Neural cell (in vitro differentiated cells): ENCODE results near the gene ASXL1.

Experiments used
- REST ChIP-seq: IDR thresholded peaks from 2 replicates; pipeline ENCODE4 v1.6.1; 2012; ENCODE audit warnings: borderline replicate concordance
- TF ChIP-seq, protein P1 (sequence below): fragments of 450-650 bp; IDR thresholded peaks from 2 replicates; pipeline ENCODE4 v1.5.1; 2014; ENCODE audit warnings: antibody characterized with exemption, mild to moderate bottlenecking, moderate library complexity; ENCODE audit not compliant: poor library complexity, severe bottlenecking

GRCh38 chr20:32485770-32486478 is 127.8 kb downstream of the ASXL1 start:
- TF ChIP-seq, protein P1, sequence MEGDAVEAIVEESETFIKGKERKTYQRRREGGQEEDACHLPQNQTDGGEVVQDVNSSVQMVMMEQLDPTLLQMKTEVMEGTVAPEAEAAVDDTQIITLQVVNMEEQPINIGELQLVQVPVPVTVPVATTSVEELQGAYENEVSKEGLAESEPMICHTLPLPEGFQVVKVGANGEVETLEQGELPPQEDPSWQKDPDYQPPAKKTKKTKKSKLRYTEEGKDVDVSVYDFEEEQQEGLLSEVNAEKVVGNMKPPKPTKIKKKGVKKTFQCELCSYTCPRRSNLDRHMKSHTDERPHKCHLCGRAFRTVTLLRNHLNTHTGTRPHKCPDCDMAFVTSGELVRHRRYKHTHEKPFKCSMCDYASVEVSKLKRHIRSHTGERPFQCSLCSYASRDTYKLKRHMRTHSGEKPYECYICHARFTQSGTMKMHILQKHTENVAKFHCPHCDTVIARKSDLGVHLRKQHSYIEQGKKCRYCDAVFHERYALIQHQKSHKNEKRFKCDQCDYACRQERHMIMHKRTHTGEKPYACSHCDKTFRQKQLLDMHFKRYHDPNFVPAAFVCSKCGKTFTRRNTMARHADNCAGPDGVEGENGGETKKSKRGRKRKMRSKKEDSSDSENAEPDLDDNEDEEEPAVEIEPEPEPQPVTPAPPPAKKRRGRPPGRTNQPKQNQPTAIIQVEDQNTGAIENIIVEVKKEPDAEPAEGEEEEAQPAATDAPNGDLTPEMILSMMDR: no peak
- no peak for TF ChIP-seq REST
